Neuronal stem cell (in vitro differentiated cells): Measurements from ENCODE around the gene CPD.
"Not testable (repeated sequence)": the region's sequence is repeated elsewhere in the genome, so short reads cannot be mapped to it uniquely, and the experiment has no call there.

Experiments used
- DNase-seq: peaks from one replicate; pipeline ENCODE4 v3.0.0-alpha.2; 2013; ENCODE audit warnings: low spot score
- H2AFZ ChIP-seq: one replicate; pipeline ENCODE4 v1.6.1; 2013; ENCODE audit warnings: mild to moderate bottlenecking, low read length, inconsistent platforms
- H2AK5ac ChIP-seq: 2 replicates; pipeline ENCODE4 v1.6.1; 2013; ENCODE audit warnings: low read depth, mild to moderate bottlenecking, inconsistent platforms, low read length, moderate library complexity, mixed read lengths
- H2BK120ac ChIP-seq: 2 replicates; pipeline ENCODE4 v1.6.1; 2013; ENCODE audit warnings: low read depth, mild to moderate bottlenecking, inconsistent platforms, low read length, moderate library complexity, mixed read lengths
- H2BK12ac ChIP-seq: one replicate; pipeline ENCODE4 v1.6.1; 2013; ENCODE audit warnings: low read length, inconsistent platforms
- H2BK15ac ChIP-seq: 2 replicates; pipeline ENCODE4 v1.6.1; 2013; ENCODE audit warnings: mild to moderate bottlenecking, low read length, inconsistent platforms, mixed read lengths
- H2BK5ac ChIP-seq: one replicate; pipeline ENCODE4 v1.6.1; 2013; ENCODE audit warnings: inconsistent platforms, mild to moderate bottlenecking, low read length, moderate library complexity
- H3K14ac ChIP-seq: one replicate; pipeline ENCODE4 v1.6.1; 2013; ENCODE audit warnings: low read length, inconsistent platforms
- H3K18ac ChIP-seq: 2 replicates; pipeline ENCODE4 v1.6.1; 2013; ENCODE audit warnings: low read length, inconsistent platforms
- H3K23ac ChIP-seq: 2 replicates; pipeline ENCODE4 v1.6.1; 2013; ENCODE audit warnings: low read depth, mild to moderate bottlenecking, mixed read lengths, low read length, inconsistent platforms; ENCODE audit not compliant: poor library complexity
- H3K27ac ChIP-seq: replicated peaks from 3 replicates; pipeline ENCODE4 v1.5.1; 2013; ENCODE audit warnings: low read length, inconsistent platforms
- H3K27me3 ChIP-seq, 3 experiments: 2 replicates each; pipeline ENCODE4 v1.6.1; 2013; ENCODE audit warnings: low read length in 3 of 3, mild to moderate bottlenecking in 2 of 3, inconsistent platforms in 1 of 3, low read depth in 1 of 3, mixed read lengths in 1 of 3, moderate library complexity in 1 of 3; ENCODE audit not compliant: control insufficient read depth in 3 of 3, insufficient read depth in 3 of 3
- H3K36me3 ChIP-seq, 2 donors: replicated peaks in 1 of 2; 2 replicates each; pipeline ENCODE4 v1.6.1; 2013; ENCODE audit warnings: low read length in 2 of 2; ENCODE audit not compliant: control insufficient read depth in 2 of 2, insufficient read depth in 2 of 2
- H3K4ac ChIP-seq: 2 replicates; pipeline ENCODE4 v1.6.1; 2013; ENCODE audit warnings: inconsistent platforms, mild to moderate bottlenecking, low read length, moderate library complexity
- H3K4me1 ChIP-seq, 2 donors: 1 replicate in 1 of 2; 2 replicates in 1 of 2; pipeline ENCODE4 v1.6.1; 2013; ENCODE audit warnings: low read length in 2 of 2, low read depth in 1 of 2; ENCODE audit not compliant: control insufficient read depth in 2 of 2, insufficient read depth in 1 of 2
- H3K4me2 ChIP-seq: one replicate; pipeline ENCODE4 v1.6.1; 2013; ENCODE audit warnings: mild to moderate bottlenecking, low read length, inconsistent platforms; ENCODE audit not compliant: insufficient read depth, poor library complexity, severe bottlenecking
- H3K4me3 ChIP-seq, 2 donors: 2 replicates each; pipeline ENCODE4 v1.5.1; 2013; ENCODE audit warnings: low read length in 2 of 2, mild to moderate bottlenecking in 2 of 2, inconsistent platforms in 1 of 2, moderate library complexity in 1 of 2
- H3K79me1 ChIP-seq: one replicate; pipeline ENCODE4 v1.6.1; 2013; ENCODE audit warnings: low read depth, mild to moderate bottlenecking, inconsistent platforms, low read length, moderate library complexity
- H3K9ac ChIP-seq: one replicate; pipeline ENCODE4 v1.6.1; 2013; ENCODE audit warnings: mild to moderate bottlenecking, low read depth, low read length, inconsistent platforms; ENCODE audit not compliant: poor library complexity
- H3K9me3 ChIP-seq, 2 donors: replicated peaks in 1 of 2; 2 replicates each; pipeline versions ENCODE3 to v1.6.1; 2013; ENCODE audit warnings: low read length in 2 of 2, mild to moderate bottlenecking in 2 of 2, inconsistent platforms in 1 of 2, low read depth in 1 of 2, mixed read lengths in 1 of 2, moderate library complexity in 1 of 2; ENCODE audit not compliant: control insufficient read depth in 2 of 2, insufficient read depth in 1 of 2
- H4K8ac ChIP-seq: one replicate; pipeline ENCODE4 v1.6.1; 2013; ENCODE audit warnings: low read depth, mild to moderate bottlenecking, inconsistent platforms, low read length, moderate library complexity
- H4K91ac ChIP-seq: one replicate; pipeline ENCODE4 v1.6.1; 2013; ENCODE audit warnings: low read length, low read depth, mild to moderate bottlenecking, inconsistent platforms; ENCODE audit not compliant: poor library complexity
- WGBS, 2 donors: extraction: QIAGEN DNeasy Blood & Tissue Kit; methylation state at CpG; one replicate each; pipeline ENCODE4 v1.1.7; 2013; ENCODE audit warnings: missing lambda C conversion rate in 2 of 2, mixed read lengths in 1 of 2; ENCODE audit not compliant: insufficient read length in 2 of 2, insufficient replicate concordance in 1 of 2; ENCODE audit errors: extremely low coverage in 2 of 2; 5-methylcytosine and 5-hydroxymethylcytosine counted together

Gene CPD

GRCh38 chr17:30413109-30413508 is 34.4 kb downstream of the CPD start:
- WGBS, 2 donors, result no CpG with 5 or more reads among the region's 4 CpGs
- no peak overlapping the region for H3K4ac ChIP-seq

GRCh38 chr17:30414486-30414885 is 35.8 kb downstream of the CPD start:
- Histone ChIP-seq H3K9ac (no peak overlapping the region), H3K4ac (no peak overlapping the region), H2AK5ac (no peak overlapping the region), H3K27ac (no peak overlapping the region), H4K8ac (no peak overlapping the region), H4K91ac (no peak overlapping the region), H3K4me2 (no peak overlapping the region), H2AFZ (no peak overlapping the region), H3K79me1 (peaks cover 2% of the 10 kb centered on the region), H3K27me3 (peaks cover 0 to 2% (median 0%) of the 10 kb centered on the region in 3 experiments), H2BK12ac (no peak overlapping the region), H3K4me1 (no peaks in the 10 kb centered on the region), H2BK5ac (no peak overlapping the region), H3K9me3 (no peaks in the 10 kb centered on the region), H2BK15ac (no peak overlapping the region), H3K23ac (no peak overlapping the region), H3K36me3 (peaks cover 0 to 4% of the 10 kb centered on the region in 2 donors), H3K4me3 (no peak overlapping the region), H3K14ac (no peak overlapping the region), H3K18ac (no peak overlapping the region), H2BK120ac (no peak overlapping the region)
- WGBS, 2 donors, result no CpG with 5 or more reads among the region's 4 CpGs
- DNase-seq, result no peak

More at GRCh38 chr17:30413109-30413508, 34.4 kb downstream of the CPD start:
- Histone ChIP-seq H2AK5ac (no peak overlapping the region), H3K23ac (no peak overlapping the region), H2BK120ac (no peak overlapping the region), H2BK15ac (no peak overlapping the region), H3K36me3 (peaks cover 0 to 4% of the 10 kb centered on the region in 2 donors), H3K4me1 (no peaks in the 10 kb centered on the region), H3K18ac (no peak overlapping the region), H3K27ac (no peak overlapping the region), H3K9ac (no peak overlapping the region), H4K8ac (no peak overlapping the region), H3K14ac (no peak overlapping the region), H4K91ac (no peak overlapping the region), H3K79me1 (peaks cover 2% of the 10 kb centered on the region), H3K4me3 (no peak overlapping the region), H2BK12ac (no peak overlapping the region), H3K9me3 (no peaks in the 10 kb centered on the region), H2BK5ac (no peak overlapping the region), H2AFZ (no peak overlapping the region), H3K4me2 (no peak overlapping the region), H3K27me3 (peaks cover 0 to 2% (median 0%) of the 10 kb centered on the region in 3 experiments)
- no peak for DNase-seq

DNA sequence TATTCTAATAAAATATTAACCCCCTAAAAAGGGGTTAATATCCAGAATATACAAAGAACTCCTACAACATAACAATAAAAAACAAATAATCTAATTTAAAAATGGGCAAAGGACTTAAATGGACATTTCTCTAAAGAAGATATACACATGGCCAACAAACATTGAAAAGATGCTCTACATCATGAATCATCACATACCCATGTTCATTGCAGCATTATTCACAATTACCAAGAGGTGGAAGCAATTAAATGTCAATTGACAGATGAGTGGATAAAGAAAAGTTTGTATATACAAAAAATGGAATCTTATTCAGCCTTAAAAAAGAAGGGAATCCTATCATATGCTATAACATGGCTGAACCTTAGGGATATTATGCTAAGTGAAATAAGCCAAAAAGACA is 36.8 kb downstream of the CPD start:
- DNase-seq, result no peak

DNA sequence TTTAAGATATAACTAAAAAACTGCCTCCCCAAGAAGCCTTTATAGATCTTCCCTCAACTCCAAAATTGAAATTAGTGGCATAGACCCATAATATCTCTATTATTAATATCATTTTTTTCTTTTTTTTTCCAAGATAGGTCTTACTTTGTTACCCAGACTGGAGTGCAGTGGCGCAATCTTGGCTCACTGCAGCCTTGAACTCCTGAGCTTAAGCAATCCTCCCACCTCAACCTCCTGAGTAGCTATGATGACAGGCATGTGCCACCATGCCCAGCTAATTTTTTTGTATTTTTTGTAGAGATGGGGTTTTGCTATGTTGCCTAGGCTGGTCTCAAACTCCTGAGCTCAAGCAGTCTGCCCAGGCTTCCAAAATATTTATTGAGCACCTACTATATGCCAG is 39.3 kb downstream of the CPD start:
- H2BK12ac ChIP-seq, H3K27me3 ChIP-seq, H3K14ac ChIP-seq, H4K8ac ChIP-seq, H3K4me3 ChIP-seq, H3K9me3 ChIP-seq, H2AFZ ChIP-seq, H3K79me1 ChIP-seq, H3K18ac ChIP-seq, H2BK120ac ChIP-seq, H3K4me1 ChIP-seq, H3K23ac ChIP-seq, H2BK15ac ChIP-seq, H3K4ac ChIP-seq, H3K4me2 ChIP-seq, H2AK5ac ChIP-seq, H3K9ac ChIP-seq, H3K27ac ChIP-seq, H2BK5ac ChIP-seq, DNase-seq, H4K91ac ChIP-seq: not testable (repeated sequence)
- peaks cover 9 to 26% of the 10 kb centered on the region in 2 donors for H3K36me3 ChIP-seq
- WGBS, 2 donors, result no CpG with 5 or more reads among the region's 1 CpG

More for the DNA sequence above, 36.8 kb downstream of the CPD start:
- Histone ChIP-seq H3K79me1 (peaks cover 2% of the 10 kb centered on the region), H2BK12ac (no peak overlapping the region), H3K4me3 (no peak overlapping the region), H3K4me2 (no peak overlapping the region), H3K23ac (no peak overlapping the region), H2AK5ac (no peak overlapping the region), H2BK120ac (no peak overlapping the region), H3K9me3 (no peaks in the 10 kb centered on the region), H3K36me3 (peaks cover 0 to 4% of the 10 kb centered on the region in 2 donors), H3K27me3 (peaks cover 0 to 2% (median 0%) of the 10 kb centered on the region in 3 experiments), H4K8ac (no peak overlapping the region), H4K91ac (no peak overlapping the region), H3K14ac (no peak overlapping the region), H3K27ac (no peak overlapping the region), H3K4ac (no peak overlapping the region), H3K4me1 (no peaks in the 10 kb centered on the region), H2AFZ (no peak overlapping the region), H2BK15ac (no peak overlapping the region), H3K9ac (no peak overlapping the region), H2BK5ac (no peak overlapping the region), H3K18ac (no peak overlapping the region)
